ENCODE measurements around the gene FILIP1L.

- TF ChIP-seq CTCF (optimal IDR thresholded peaks at IDR 0.05 in 1 of 3, IDR thresholded peaks at IDR 0.05 in 1 of 3, conservative IDR thresholded peaks at IDR 0.05 in 1 of 3; ENCODE audit: extremely low read depth in 1 of 3, insufficient read depth in 2 of 3, low read length in 3 of 3) (no peak), EZH2 (IDR thresholded peaks at IDR 0.05; ENCODE audit: low read length) (no peak)
These were observed 94.6 kb downstream of the FILIP1L start for GRCh38 chr3:100019719-100020118.

Measured in keratinocyte (primary cell).